HepG2 (cell line): ENCODE results near the gene SLC9A5. TPM values are rescaled to one million over a fixed set of nuclear protein-coding genes. Genes with fewer than 3 reads are reported as not detected.

ENCODE experiments used
- AHR ChIP-seq: IDR thresholded peaks from 2 replicates; pipeline ENCODE4 v1.6.1; 2018; ENCODE audit warnings: missing genetic modification reagents, missing compliant biosample characterization
- GATAD1 ChIP-seq: IDR thresholded peaks from 2 replicates; pipeline ENCODE4 v1.6.1; 2016; ENCODE audit warnings: missing genetic modification reagents, missing compliant biosample characterization
- HNRNPL ChIP-seq: fragments of 200-400 bp; formaldehyde crosslinking; IDR thresholded peaks from 2 replicates; pipeline ENCODE4 v1.6.1; 2017; ENCODE audit warnings: mild to moderate bottlenecking, low read depth, low read length
- JUNB ChIP-seq: sonication (generic); formaldehyde crosslinking; IDR thresholded peaks from 2 replicates; pipeline ENCODE4 v1.8.0; 2022; ENCODE audit warnings: missing genetic modification reagents, mild to moderate bottlenecking, borderline replicate concordance
- MTF2 ChIP-seq: sonication (generic); formaldehyde crosslinking; IDR thresholded peaks from 2 replicates; pipeline ENCODE4 v1.5.0; 2020; ENCODE audit warnings: missing genetic modification reagents, borderline replicate concordance
- NFIC ChIP-seq: IDR thresholded peaks from 2 replicates; pipeline ENCODE4 v1.6.1; 2012; ENCODE audit warnings: mild to moderate bottlenecking, low read length, inconsistent platforms
- NPAS2 ChIP-seq: sonication (generic); formaldehyde crosslinking; IDR thresholded peaks from 2 replicates; pipeline ENCODE4 v1.8.0; 2022; ENCODE audit warnings: mild to moderate bottlenecking, missing genetic modification reagents, borderline replicate concordance
- SRY ChIP-seq: sonication (generic); formaldehyde crosslinking; IDR thresholded peaks from 2 replicates; pipeline ENCODE4 v1.8.0; 2022; ENCODE audit warnings: mild to moderate bottlenecking, missing genetic modification reagents
- TRAFD1 ChIP-seq: sonication (generic); formaldehyde crosslinking; IDR thresholded peaks from 2 replicates; pipeline ENCODE4 v1.5.1; 2020; ENCODE audit warnings: missing genetic modification reagents, mild to moderate bottlenecking, borderline replicate concordance
- U2AF1 ChIP-seq: fragments of 200-400 bp; formaldehyde crosslinking; optimal IDR thresholded peaks from 2 replicates; pipeline ENCODE3; 2017; ENCODE audit warnings: mild to moderate bottlenecking, low read depth, low read length
- ZMYM2 ChIP-seq: sonication (generic); formaldehyde crosslinking; IDR thresholded peaks from 2 replicates; pipeline ENCODE4 v1.8.0; 2022; ENCODE audit warnings: mild to moderate bottlenecking, missing genetic modification reagents
- ZNF256 ChIP-seq: sonication (generic); formaldehyde crosslinking; conservative IDR thresholded peaks from 2 replicates; pipeline ENCODE4 v1.4.0; 2020; ENCODE audit warnings: missing genetic modification reagents
- ZNF30 ChIP-seq: sonication (generic); formaldehyde crosslinking; IDR thresholded peaks from 2 replicates; pipeline ENCODE4 v1.5.0; 2020; ENCODE audit warnings: mild to moderate bottlenecking, missing genetic modification reagents
- ZNF44 ChIP-seq: sonication (generic); formaldehyde crosslinking; IDR thresholded peaks from 2 replicates; pipeline ENCODE4 v1.5.1; 2020; ENCODE audit warnings: mild to moderate bottlenecking, missing genetic modification reagents
- ZNF816 ChIP-seq: sonication (generic); formaldehyde crosslinking; IDR thresholded peaks from 2 replicates; pipeline ENCODE4 v1.8.0; 2022; ENCODE audit warnings: missing genetic modification reagents, mild to moderate bottlenecking, borderline replicate concordance
- polyA plus RNA-seq, 8 experiments: library from polyadenylated mRNA; depleted of rRNA in 3 of 8; stranded (reverse) in 7 of 8; unstranded in 1 of 8; fragments of >200 nt; fragmentation: Illumina TruSeq in 4 of 8; extraction: Trizol in 4 of 8; gene quantifications; 2 replicates each; pipeline versions ENCODE4 v1.2.1 to v1.2.3, GENCODE V29; 2011 to 2016; ENCODE audit warnings: low read depth in 4 of 8, missing spikeins in 1 of 8, mixed read lengths in 1 of 8; ENCODE audit not compliant: insufficient read depth in 1 of 8
- total RNA-seq, 5 experiments: library from RNA; depleted of rRNA; stranded (reverse); fragments of >200 nt; fragmentation: Illumina TruSeq; extraction: Trizol; gene quantifications; 2 replicates each; pipeline ENCODE4 v1.2.3, GENCODE V29; 2016; ENCODE audit warnings: low read depth in 1 of 5
- TF ChIP-seq, protein P1 (sequence below): sonication (generic); formaldehyde crosslinking; IDR thresholded peaks from 2 replicates; pipeline ENCODE4 v1.4.0; 2020; ENCODE audit warnings: missing genetic modification reagents
- TF ChIP-seq, protein P2 (sequence below): sonication (generic); formaldehyde crosslinking; IDR thresholded peaks from 2 replicates; pipeline ENCODE4 v1.4.0; 2020; ENCODE audit warnings: mild to moderate bottlenecking, missing genetic modification reagents, borderline replicate concordance
- TF ChIP-seq, protein P3 (sequence below): sonication (generic); formaldehyde crosslinking; IDR thresholded peaks from 2 replicates; pipeline ENCODE4 v1.4.0; 2020; ENCODE audit warnings: mild to moderate bottlenecking, low read depth, missing genetic modification reagents
- TF ChIP-seq, protein P4 (sequence below): sonication (generic); formaldehyde crosslinking; IDR thresholded peaks from 2 replicates; pipeline ENCODE4 v1.4.0; 2020; ENCODE audit warnings: missing genetic modification reagents

The SLC9A5 gene
- total and polyA plus RNA-seq, 2 of the 13 experiments (the other 11 are each of a cell fraction or from before 2014, with no cell fraction given), result 0.58 to 1.4 TPM

DNA sequence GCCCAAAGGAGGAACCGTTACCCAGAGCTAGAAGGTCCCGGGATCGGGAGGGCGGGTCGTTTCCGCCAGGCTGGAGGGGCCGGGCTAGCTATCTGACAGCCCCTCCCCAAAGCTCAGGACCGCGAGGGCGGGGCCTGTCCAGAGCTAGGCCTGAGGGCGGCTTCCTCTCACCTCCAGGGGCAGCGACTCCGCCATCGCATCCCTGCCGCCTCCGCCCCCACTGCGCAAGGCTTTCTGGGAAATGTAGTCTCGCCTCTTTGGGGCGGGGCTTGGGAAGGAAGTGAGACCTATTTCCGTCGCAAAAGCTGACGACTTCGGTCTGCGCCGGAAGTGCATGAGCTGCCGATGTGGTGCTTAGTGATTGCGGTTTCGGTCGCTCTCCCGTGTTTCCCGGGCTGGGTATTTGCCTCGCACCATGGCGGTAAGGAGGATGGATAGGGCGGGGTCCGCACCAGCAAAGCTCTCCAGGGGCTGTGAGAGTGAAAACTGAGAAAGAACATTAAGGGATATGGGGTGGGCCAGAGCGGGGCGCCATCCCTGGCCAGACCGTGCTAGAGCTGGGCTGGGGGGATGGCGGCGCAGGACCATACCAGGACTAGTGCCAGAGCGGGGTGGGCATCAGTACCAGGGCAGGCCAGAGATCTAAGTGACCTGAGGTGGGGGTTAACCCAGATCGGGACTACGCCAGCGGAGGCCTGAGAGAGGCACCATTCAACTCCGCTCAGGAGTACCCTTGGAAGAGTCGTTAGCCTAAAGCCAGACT, 21.8 kb upstream of the SLC9A5 start, which contains the start of gene TMEM208 (continued):
- no peak for TF ChIP-seq TRAFD1 (CRISPR knock-in tag)
- no peak for TF ChIP-seq JUNB (CRISPR knock-in tag)
- TF ChIP-seq ZNF30 (CRISPR knock-in tag), result no peak
- TF ChIP-seq, protein P1, sequence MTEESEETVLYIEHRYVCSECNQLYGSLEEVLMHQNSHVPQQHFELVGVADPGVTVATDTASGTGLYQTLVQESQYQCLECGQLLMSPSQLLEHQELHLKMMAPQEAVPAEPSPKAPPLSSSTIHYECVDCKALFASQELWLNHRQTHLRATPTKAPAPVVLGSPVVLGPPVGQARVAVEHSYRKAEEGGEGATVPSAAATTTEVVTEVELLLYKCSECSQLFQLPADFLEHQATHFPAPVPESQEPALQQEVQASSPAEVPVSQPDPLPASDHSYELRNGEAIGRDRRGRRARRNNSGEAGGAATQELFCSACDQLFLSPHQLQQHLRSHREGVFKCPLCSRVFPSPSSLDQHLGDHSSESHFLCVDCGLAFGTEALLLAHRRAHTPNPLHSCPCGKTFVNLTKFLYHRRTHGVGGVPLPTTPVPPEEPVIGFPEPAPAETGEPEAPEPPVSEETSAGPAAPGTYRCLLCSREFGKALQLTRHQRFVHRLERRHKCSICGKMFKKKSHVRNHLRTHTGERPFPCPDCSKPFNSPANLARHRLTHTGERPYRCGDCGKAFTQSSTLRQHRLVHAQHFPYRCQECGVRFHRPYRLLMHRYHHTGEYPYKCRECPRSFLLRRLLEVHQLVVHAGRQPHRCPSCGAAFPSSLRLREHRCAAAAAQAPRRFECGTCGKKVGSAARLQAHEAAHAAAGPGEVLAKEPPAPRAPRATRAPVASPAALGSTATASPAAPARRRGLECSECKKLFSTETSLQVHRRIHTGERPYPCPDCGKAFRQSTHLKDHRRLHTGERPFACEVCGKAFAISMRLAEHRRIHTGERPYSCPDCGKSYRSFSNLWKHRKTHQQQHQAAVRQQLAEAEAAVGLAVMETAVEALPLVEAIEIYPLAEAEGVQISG (CRISPR knock-in tag), result peak; percentile 98
- TF ChIP-seq HNRNPL, result peak; percentile 83
- TF ChIP-seq NPAS2 (CRISPR knock-in tag), result no peak
- TF ChIP-seq, protein P2, sequence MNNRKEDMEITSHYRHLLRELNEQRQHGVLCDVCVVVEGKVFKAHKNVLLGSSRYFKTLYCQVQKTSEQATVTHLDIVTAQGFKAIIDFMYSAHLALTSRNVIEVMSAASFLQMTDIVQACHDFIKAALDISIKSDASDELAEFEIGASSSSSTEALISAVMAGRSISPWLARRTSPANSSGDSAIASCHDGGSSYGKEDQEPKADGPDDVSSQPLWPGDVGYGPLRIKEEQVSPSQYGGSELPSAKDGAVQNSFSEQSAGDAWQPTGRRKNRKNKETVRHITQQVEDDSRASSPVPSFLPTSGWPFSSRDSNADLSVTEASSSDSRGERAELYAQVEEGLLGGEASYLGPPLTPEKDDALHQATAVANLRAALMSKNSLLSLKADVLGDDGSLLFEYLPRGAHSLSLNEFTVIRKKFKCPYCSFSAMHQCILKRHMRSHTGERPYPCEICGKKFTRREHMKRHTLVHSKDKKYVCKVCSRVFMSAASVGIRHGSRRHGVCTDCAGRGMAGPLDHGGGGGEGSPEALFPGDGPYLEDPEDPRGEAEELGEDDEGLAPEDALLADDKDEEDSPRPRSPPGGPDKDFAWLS (CRISPR knock-in tag), result no peak
- TF ChIP-seq, protein P3, sequence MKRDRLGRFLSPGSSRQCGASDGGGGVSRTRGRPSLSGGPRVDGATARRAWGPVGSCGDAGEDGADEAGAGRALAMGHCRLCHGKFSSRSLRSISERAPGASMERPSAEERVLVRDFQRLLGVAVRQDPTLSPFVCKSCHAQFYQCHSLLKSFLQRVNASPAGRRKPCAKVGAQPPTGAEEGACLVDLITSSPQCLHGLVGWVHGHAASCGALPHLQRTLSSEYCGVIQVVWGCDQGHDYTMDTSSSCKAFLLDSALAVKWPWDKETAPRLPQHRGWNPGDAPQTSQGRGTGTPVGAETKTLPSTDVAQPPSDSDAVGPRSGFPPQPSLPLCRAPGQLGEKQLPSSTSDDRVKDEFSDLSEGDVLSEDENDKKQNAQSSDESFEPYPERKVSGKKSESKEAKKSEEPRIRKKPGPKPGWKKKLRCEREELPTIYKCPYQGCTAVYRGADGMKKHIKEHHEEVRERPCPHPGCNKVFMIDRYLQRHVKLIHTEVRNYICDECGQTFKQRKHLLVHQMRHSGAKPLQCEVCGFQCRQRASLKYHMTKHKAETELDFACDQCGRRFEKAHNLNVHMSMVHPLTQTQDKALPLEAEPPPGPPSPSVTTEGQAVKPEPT (CRISPR knock-in tag), result no peak; the same call in 1 of the 2 replicates
- 0 out of 2 replicates have a peak, but pooled peaks have one; percentile 73 for TF ChIP-seq SRY (CRISPR knock-in tag)
- TF ChIP-seq ZNF44, result no peak; the same call in 1 of the 2 replicates
- TF ChIP-seq, protein P4, sequence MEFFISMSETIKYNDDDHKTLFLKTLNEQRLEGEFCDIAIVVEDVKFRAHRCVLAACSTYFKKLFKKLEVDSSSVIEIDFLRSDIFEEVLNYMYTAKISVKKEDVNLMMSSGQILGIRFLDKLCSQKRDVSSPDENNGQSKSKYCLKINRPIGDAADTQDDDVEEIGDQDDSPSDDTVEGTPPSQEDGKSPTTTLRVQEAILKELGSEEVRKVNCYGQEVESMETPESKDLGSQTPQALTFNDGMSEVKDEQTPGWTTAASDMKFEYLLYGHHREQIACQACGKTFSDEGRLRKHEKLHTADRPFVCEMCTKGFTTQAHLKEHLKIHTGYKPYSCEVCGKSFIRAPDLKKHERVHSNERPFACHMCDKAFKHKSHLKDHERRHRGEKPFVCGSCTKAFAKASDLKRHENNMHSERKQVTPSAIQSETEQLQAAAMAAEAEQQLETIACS, result peak; percentile 48; the same call in 1 of the 2 replicates
- TF ChIP-seq ZMYM2 (CRISPR knock-in tag), result no peak; the same call in 1 of the 2 replicates
- TF ChIP-seq ZNF256 (CRISPR knock-in tag), result peak; percentile 94
- TF ChIP-seq U2AF1, result no peak
- TF ChIP-seq GATAD1 (CRISPR knock-in tag), result peak; percentile 100
- peak; percentile 96 for TF ChIP-seq AHR (CRISPR knock-in tag)
- 0 out of 2 replicates have a peak, but pooled peaks have one; percentile 16 for TF ChIP-seq MTF2
- TF ChIP-seq ZNF816 (CRISPR knock-in tag), result no peak
- no peak for TF ChIP-seq NFIC
